Rectal smooth muscle tissue (tissue), 1 donor: ENCODE measurements around the gene COL18A1.

Experiments used
- H3K27ac ChIP-seq: one replicate; pipeline ENCODE4 v1.7.0; 2013; ENCODE audit warnings: low read depth, low read length, inconsistent platforms
- H3K27me3 ChIP-seq: one replicate; pipeline ENCODE4 v1.7.0; 2013; ENCODE audit warnings: low read length; ENCODE audit not compliant: control insufficient read depth, insufficient read depth
- H3K36me3 ChIP-seq: one replicate; pipeline ENCODE4 v1.7.0; 2013; ENCODE audit warnings: low read length; ENCODE audit not compliant: control insufficient read depth, insufficient read depth
- H3K4me1 ChIP-seq: one replicate; pipeline ENCODE4 v1.7.0; 2013; ENCODE audit warnings: low read length; ENCODE audit not compliant: control insufficient read depth, insufficient read depth
- H3K4me3 ChIP-seq: one replicate; pipeline ENCODE4 v1.7.0; 2013; ENCODE audit warnings: low read length
- H3K9ac ChIP-seq: one replicate; pipeline ENCODE4 v1.7.0; 2013; ENCODE audit warnings: low read length

The COL18A1 gene

GRCh38 chr21:45388611-45389296 lies 16.2 kb upstream of the COL18A1 start:
- H3K9ac ChIP-seq = no peak overlapping the region
- peaks cover 9% of the 10 kb centered on the region for H3K4me1 ChIP-seq
- H3K36me3 ChIP-seq = no peaks in the 10 kb centered on the region
- no peak overlapping the region for H3K27ac ChIP-seq
- no peaks in the 10 kb centered on the region for H3K27me3 ChIP-seq
- H3K4me3 ChIP-seq = no peak overlapping the region

GRCh38 chr21:45390121-45390751 lies 14.7 kb upstream of the COL18A1 start:
- Histone ChIP-seq H3K9ac (no peak overlapping the region), H3K27ac (no peak overlapping the region), H3K4me3 (no peak overlapping the region), H3K36me3 (no peaks in the 10 kb centered on the region), H3K4me1 (peaks cover 9% of the 10 kb centered on the region), H3K27me3 (no peaks in the 10 kb centered on the region)

- Histone ChIP-seq H3K36me3 (no peaks in the 10 kb centered on the region), H3K4me1 (peaks cover 9% of the 10 kb centered on the region), H3K4me3 (no peak overlapping the region), H3K27ac (no peak overlapping the region), H3K27me3 (no peaks in the 10 kb centered on the region), H3K9ac (no peak overlapping the region)
Observed at GRCh38 chr21:45390831-45391742, 13.9 kb upstream of the COL18A1 start.

- Histone ChIP-seq H3K27ac (no peak overlapping the region), H3K9ac (no peak overlapping the region), H3K27me3 (no peaks in the 10 kb centered on the region), H3K4me1 (peaks cover 1% of the 10 kb centered on the region), H3K36me3 (no peaks in the 10 kb centered on the region), H3K4me3 (no peak overlapping the region)
Observed at GRCh38 chr21:45391743-45392572, 13.0 kb upstream of the COL18A1 start.

GRCh38 chr21:45392573-45392971 lies 12.4 kb upstream of the COL18A1 start:
- no peak overlapping the region for H3K27ac ChIP-seq
- H3K9ac ChIP-seq = no peak overlapping the region
- no peaks in the 10 kb centered on the region for H3K27me3 ChIP-seq
- no peaks in the 10 kb centered on the region for H3K36me3 ChIP-seq
- H3K4me3 ChIP-seq = no peak overlapping the region
- no peaks in the 10 kb centered on the region for H3K4me1 ChIP-seq

GRCh38 chr21:45393021-45393420 lies 11.9 kb upstream of the COL18A1 start:
- no peaks in the 10 kb centered on the region for H3K36me3 ChIP-seq
- H3K27ac ChIP-seq = no peak overlapping the region
- H3K4me3 ChIP-seq = no peak overlapping the region
- no peaks in the 10 kb centered on the region for H3K4me1 ChIP-seq
- no peaks in the 10 kb centered on the region for H3K27me3 ChIP-seq
- H3K9ac ChIP-seq = no peak overlapping the region

- Histone ChIP-seq H3K27me3 (no peaks in the 10 kb centered on the region), H3K27ac (no peak overlapping the region), H3K9ac (no peak overlapping the region), H3K4me3 (no peak overlapping the region), H3K36me3 (no peaks in the 10 kb centered on the region), H3K4me1 (no peaks in the 10 kb centered on the region)
Observed at GRCh38 chr21:45393833-45394638, 10.9 kb upstream of the COL18A1 start.

GRCh38 chr21:45396620-45396995 lies 8.4 kb upstream of the COL18A1 start:
- no peak overlapping the region for H3K9ac ChIP-seq
- no peaks in the 10 kb centered on the region for H3K4me1 ChIP-seq
- H3K36me3 ChIP-seq = no peaks in the 10 kb centered on the region
- H3K27ac ChIP-seq = no peak overlapping the region
- H3K27me3 ChIP-seq = no peaks in the 10 kb centered on the region
- no peak overlapping the region for H3K4me3 ChIP-seq

- Histone ChIP-seq H3K27ac (no peak overlapping the region), H3K4me1 (no peaks in the 10 kb centered on the region), H3K36me3 (no peaks in the 10 kb centered on the region), H3K4me3 (no peak overlapping the region), H3K27me3 (no peaks in the 10 kb centered on the region), H3K9ac (no peak overlapping the region)
Observed at GRCh38 chr21:45397381-45397780, 7.6 kb upstream of the COL18A1 start.

- no peak overlapping the region for H3K9ac ChIP-seq
- H3K27me3 ChIP-seq = peaks cover 10% of the 10 kb centered on the region
- no peaks in the 10 kb centered on the region for H3K36me3 ChIP-seq
- H3K27ac ChIP-seq = no peak overlapping the region
- peaks cover 2% of the 10 kb centered on the region for H3K4me1 ChIP-seq
- H3K4me3 ChIP-seq = no peak overlapping the region
Observed at GRCh38 chr21:45401054-45401518, 3.9 kb upstream of the COL18A1 start.
